Amygdala (tissue), 56 donors: ENCODE results near the gene AEBP2.
"Not testable (repeated sequence)": the region's sequence is repeated elsewhere in the genome, so short reads cannot be mapped to it uniquely, and the experiment has no call there.

Source experiments
- DNase-seq, 56 donors: peaks; one replicate each; lab custom pipeline; 2025; lab: John Stamatoyannopoulos, UW

The AEBP2 gene

GRCh38 chr12:19439059-19440018, at the start of gene AEBP2:
AEBP2 (plus strand) TSS chr12:19439492; CDS start chr12:19439700, 208 bp downstream.
- DNase-seq, result peak; percentile 49 to 95 (median 89)

- no peak for DNase-seq
These were observed 49.2 kb upstream of the AEBP2 start for GRCh38 chr12:19390051-19390598.

DNA sequence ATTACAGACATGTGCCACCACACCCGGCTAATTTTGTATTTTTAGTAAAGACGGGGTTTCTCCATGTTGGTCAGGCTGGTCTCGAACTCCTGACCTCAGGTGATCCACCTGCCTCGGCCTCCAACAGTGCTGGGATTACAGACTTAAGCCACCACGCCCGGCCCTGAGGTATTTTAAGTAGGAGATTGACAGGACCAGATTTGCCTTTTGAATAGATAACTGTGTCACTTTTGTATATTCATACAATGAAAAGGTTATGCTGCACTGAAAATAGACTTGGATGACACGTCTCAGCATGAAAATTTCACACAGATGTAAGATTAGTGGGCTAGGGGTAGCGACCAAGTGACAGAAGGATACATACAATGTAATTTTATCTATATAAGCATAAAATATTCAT, 46.6 kb upstream of the AEBP2 start:
- not testable (repeated sequence) for DNase-seq

DNA sequence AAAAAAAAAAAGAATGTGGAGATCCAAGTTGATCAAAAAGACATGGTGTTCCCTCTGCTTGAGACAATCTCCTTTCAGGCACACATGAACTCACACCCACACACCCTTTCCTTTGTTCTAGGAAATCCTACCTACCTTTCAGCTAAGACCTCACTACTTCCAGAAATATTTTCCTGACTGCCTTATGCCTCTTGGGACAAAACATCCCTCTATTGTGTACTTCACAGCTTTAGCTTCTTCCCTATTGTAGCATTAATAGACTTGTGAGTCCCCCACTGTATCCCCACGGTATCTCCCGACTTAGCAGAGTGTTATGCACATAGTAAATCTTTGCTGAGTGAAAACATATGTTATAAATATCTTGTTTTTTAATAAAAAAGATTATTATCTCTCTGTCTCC, 44.9 kb upstream of the AEBP2 start:
- no peak for DNase-seq

DNA sequence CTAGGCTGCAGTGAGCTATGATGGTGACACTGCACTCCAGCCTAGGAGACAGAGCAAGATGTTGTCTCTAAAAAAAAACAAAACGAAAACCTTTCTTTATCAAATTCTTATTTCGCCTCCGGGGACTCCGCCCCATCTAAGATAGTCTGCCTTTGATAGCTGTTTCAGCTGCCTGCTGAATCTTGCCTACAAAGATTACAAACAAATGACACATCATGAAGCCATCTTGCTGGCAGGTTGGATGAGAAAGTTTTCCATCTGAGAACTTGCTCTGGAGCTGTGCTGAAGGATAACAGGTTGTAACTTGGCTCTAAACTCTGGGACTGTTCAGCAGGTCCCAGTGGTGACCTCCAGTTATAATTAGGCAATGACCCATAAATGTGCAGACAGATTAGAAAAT, 41.8 kb upstream of the AEBP2 start:
- no peak for DNase-seq

DNA sequence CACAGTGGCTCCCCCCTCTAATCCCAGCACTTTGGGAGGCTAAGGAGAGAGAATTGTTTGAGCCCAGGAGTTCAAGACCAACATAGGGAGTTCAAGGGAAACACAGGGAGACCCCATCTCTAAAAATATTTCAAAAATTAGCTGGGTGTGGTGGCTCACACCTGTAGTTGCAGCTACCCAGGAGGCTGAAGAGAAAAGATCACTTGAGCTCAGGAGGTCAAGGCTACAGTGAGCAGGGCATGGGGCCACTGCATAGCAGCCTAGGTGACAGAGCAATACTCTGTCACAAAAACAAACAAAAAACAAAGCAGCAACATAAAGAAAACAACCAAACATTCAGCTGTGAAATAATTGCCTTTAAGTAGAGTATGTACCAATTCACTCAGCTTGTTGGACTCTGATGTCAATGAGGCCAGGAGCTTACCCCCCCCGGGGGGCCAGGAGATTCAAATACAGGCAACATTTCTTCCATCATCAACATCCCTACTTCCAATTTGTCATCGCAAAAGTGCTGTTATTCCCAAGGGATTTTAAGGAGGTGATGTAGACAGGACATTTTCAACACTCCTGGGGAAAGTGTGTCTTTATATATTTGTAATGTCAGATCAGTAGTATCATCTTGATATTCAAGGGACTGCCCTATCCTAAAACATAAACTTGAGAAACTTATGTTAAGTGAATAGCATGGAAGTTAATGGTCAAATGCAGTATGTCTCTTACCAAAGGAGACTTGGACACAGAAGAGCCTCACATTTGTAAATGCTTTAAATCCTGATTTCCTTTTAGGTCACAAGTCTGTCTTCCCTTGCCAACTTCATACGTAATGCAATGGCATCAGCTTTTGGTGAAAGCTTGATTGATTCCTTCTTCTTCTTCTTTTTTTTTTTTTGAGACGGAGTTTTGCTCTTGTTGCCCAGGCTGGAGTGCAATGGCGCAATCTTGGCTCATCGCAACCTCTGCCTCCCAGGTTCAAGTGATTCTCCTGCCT, 40.6 kb upstream of the AEBP2 start:
- DNase-seq, result no peak

DNA sequence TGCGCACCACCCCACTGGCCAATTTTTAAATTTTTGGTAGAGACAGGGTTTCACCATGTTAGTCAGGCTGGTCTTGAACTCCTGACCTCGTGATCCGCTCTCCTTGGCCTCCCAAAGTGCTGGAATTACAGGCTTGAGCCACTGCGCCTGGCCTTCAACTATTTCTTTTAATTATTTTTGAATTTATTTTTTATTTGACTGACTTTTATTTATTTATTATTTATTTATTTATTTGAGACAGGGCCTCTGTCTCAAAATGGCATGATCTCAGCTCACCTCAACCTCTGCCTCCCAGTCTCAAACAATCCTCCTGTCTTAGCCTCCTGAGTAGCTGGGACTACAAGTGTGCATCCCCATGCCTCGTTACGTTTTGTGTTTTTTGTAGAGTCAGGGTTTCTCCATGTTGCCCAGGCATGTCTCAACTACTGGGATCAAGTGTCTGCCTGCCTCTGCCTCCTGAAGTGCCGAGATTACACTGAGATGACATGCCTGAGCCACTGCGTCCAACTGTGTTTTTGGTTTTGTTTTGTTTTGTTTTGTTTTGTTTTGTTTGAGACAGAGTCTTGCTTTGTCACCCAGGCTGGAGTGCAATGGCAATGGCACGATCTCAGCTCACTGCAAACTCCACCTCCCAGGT, 38.5 kb upstream of the AEBP2 start:
- not testable (repeated sequence) for DNase-seq

GRCh38 chr12:19402211-19402610, 37.1 kb upstream of the AEBP2 start:
- DNase-seq, result no peak

DNA sequence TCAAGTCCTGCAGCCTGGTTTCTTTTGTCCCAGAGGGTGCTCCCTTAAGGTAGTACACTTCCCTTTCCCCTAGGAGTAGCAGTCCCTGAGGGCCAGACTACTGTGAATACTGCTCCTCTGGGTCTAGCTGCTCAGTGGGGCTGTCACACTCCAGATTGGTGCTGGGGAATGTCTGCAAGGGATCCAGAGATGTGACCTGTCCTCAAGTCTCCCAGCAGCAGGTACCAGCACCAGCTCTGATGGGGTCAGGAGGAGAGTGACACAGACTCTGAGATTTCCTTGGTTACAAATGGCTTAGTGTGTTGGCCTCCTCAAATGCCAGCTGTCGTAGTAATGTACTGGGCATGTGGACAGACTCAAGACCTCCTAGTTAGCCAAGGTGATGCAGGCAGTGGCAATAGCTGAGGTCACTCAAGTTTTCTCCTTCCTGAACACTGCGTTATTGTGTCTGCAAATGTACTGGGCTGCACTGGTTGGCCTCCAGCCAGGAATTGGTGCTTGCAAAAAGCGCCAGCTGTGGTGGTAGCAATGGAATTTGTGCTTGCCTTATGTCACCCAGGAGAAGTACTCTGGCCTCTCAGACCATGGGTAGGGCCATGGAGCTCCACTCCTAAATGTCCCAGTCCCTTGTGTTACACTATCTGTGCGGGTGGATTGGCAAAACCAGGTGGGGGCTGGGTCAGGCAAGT, 36.4 kb upstream of the AEBP2 start:
- peak in 25 of 56 donors; percentile 1 to 47 (median 12) for DNase-seq

GRCh38 chr12:19404242-19404880, 34.9 kb upstream of the AEBP2 start:
- DNase-seq, result no peak

GRCh38 chr12:19409376-19409775, 29.9 kb upstream of the AEBP2 start:
- no peak for DNase-seq

GRCh38 chr12:19410211-19410610, 29.1 kb upstream of the AEBP2 start:
- DNase-seq, result no peak

DNA sequence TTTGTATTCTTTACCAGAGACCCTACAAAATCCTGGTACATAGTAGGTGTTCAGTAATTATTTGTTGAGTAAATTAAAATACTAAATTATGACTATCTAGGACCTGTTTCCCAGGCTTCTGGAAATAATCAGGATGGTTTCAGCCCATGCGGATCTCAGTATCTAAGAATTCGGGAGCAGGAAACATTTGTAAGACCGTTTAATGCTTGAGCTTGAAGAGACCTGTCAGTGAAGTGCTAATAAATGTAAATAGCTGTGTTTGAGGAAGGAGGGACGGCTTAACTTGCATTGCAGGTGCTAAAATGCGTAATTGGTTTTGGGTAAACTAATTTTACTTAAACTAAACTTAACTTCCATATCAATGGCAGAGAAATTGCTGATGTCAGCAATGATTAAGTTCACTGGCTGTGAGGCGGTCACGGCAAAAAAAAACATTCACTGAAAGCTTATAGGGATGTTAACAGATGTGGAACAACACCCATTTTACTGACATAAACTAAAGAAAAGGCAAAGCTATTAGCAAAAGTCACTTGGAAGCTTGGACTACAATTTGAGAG, 28.6 kb upstream of the AEBP2 start:
- DNase-seq, result no peak

- DNase-seq, result no peak
These were observed 27.8 kb upstream of the AEBP2 start for GRCh38 chr12:19411234-19412204.

DNA sequence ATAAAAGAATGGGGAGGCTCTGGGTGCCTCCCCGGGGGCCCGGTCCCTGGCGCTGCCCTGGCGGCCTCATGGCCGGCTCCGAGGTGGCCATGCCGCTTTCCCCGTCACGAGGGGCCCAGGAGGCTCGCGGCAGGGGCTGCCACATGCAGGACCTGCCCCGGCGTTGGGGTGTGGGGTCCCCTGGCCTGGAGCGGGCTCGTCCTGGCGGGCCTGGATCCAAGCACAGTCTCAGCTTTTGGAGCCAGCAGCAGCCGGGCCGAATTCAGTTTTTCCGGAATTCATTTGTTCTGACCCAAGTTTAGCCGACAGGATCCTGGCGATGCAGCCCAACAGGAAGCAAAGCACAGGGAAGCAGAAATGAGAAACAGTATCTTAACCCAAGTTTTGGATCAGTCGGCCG, 26.4 kb upstream of the AEBP2 start:
- no peak for DNase-seq

DNA sequence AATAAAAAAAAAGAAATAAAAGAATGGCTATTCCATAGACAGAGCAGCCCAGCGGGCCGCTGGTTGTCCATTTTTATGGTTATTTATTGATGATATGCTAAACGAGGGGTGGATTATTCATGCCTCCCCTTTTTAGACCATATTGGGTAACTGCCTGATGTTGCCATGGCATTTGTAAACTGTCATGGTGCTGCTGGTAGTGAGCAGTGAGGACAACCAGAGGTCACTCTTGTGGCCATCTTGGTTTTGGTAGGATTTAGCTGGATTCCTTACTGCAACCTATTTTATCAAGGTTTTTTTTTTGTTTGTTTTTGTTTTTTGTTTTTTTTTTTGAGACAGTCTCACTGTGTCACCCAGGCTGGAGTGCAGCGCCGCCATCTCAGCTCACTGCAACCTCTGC, 25.7 kb upstream of the AEBP2 start:
- not testable (repeated sequence) for DNase-seq

- no peak for DNase-seq
These were observed 23.7 kb upstream of the AEBP2 start for GRCh38 chr12:19415563-19415962.

- DNase-seq, result no peak
These were observed 20.2 kb upstream of the AEBP2 start for GRCh38 chr12:19419086-19419485.
